Esophagus muscularis mucosa (tissue), 4 donors: ENCODE data around the gene SLC13A2.

ENCODE experiments used
- CTCF ChIP-seq, 3 experiments: fragments of 200-600 bp in 2 of 3; fragments of 450-650 bp in 1 of 3; sonication (generic) in 2 of 3; IDR thresholded peaks; one replicate each; pipeline ENCODE4 v1.5.1; 2017 to 2019; ENCODE audit warnings: antibody characterized with exemption in 3 of 3, mild to moderate bottlenecking in 2 of 3, moderate library complexity in 1 of 3
- EP300 ChIP-seq: sonication (generic); formaldehyde crosslinking; IDR thresholded peaks from one replicate; pipeline ENCODE4 v1.6.1; 2017; ENCODE audit warnings: antibody characterized with exemption
- POLR2A ChIP-seq: fragments of 450-650 bp; IDR thresholded peaks from one replicate; pipeline ENCODE4 v1.6.1; 2017; ENCODE audit warnings: antibody characterized with exemption, moderate library complexity, mild to moderate bottlenecking, low read depth
- POLR2AphosphoS5 ChIP-seq, 2 donors: sonication (generic); formaldehyde crosslinking; IDR thresholded peaks; one replicate each; pipeline ENCODE4 v1.6.1; 2017; ENCODE audit warnings: antibody characterized with exemption in 2 of 2

DNA sequence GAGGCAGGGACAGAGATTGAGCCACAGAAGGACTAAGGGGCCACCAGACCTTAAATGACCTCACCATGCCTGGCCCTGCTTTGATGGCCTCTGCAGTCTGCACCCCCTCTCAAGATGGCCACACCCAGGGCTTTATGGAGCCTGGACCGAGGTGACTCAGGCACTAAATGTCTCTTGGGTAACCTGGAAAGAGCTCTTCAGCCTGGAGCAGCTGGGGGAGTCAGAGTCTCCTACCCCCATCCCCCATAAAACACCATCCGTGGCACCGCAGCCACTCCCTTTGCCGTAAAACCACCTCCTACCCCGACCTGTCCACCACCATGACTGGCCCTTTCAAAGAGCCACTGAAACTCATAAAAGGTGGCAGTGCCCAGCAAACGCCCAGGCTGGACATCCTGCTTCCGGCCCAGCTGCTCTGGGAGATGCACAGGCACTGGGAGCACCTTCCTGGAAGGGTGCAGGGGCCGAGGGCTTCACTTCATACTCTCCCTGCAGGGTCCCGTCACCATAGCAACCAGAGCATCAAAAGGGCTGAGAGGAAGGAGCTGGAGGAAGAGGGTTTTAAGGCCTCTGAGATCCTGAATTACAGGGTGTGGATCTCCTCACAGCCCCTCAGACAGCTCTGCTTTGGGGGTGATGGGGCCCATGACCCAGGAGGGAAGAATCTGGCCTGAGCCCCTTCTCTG is 55.0 kb downstream of the SLC13A2 start:
- TF ChIP-seq EP300 (no peak), CTCF (IDR thresholded peaks at IDR 0.05) (no peak), POLR2AphosphoS5 (IDR thresholded peaks at IDR 0.05) (no peak), POLR2A (no peak)
